Erythroblast (primary cell): Measurements from ENCODE around the gene CHRNA3.

Source experiments
- DNase-seq, 2 experiments: peaks; one replicate each; lab custom pipeline; 2025; lab: John Stamatoyannopoulos, UW
- GATA1 ChIP-seq: IDR thresholded peaks from 2 replicates; pipeline ENCODE4 v1.6.1; 2011; ENCODE audit warnings: low read depth, mild to moderate bottlenecking, control low read depth, low read length, moderate library complexity
- POLR2A ChIP-seq: IDR thresholded peaks from 2 replicates; pipeline ENCODE4 v1.6.1; 2011; ENCODE audit warnings: mild to moderate bottlenecking, low read length

Gene CHRNA3

GRCh38 chr15:78642331-78642730 is 21.5 kb upstream of the CHRNA3 start:
- no peak for TF ChIP-seq POLR2A
- no peak for TF ChIP-seq GATA1

GRCh38 chr15:78641749-78642275 is 21.0 kb upstream of the CHRNA3 start:
- no peak for TF ChIP-seq GATA1
- TF ChIP-seq POLR2A = no peak
- no peak for DNase-seq

More at GRCh38 chr15:78642331-78642730, 21.5 kb upstream of the CHRNA3 start:
- no peak for DNase-seq

GRCh38 chr15:78641102-78641748 is 20.4 kb upstream of the CHRNA3 start, which contains the start of gene CHRNB4:
CHRNB4 (minus strand) TSS chr15:78641210; CDS start chr15:78641133, 77 bp downstream.
- DNase-seq = no peak
- TF ChIP-seq GATA1 (no peak), POLR2A (no peak)

GRCh38 chr15:78640527-78641101 is 19.8 kb upstream of the CHRNA3 start:
- DNase-seq = no peak

GRCh38 chr15:78638658-78639314 is 18.0 kb upstream of the CHRNA3 start:
- peak; percentile 45 to 50 for DNase-seq
- no peak for TF ChIP-seq POLR2A

More at GRCh38 chr15:78640527-78641101, 19.8 kb upstream of the CHRNA3 start:
- TF ChIP-seq GATA1 = no peak
- TF ChIP-seq POLR2A = no peak

GRCh38 chr15:78637776-78638435 is 17.1 kb upstream of the CHRNA3 start:
- TF ChIP-seq POLR2A = no peak
- TF ChIP-seq GATA1 = no peak
- DNase-seq = no peak

- no peak for DNase-seq
- TF ChIP-seq POLR2A (no peak), GATA1 (no peak)
These were observed 15.6 kb upstream of the CHRNA3 start for GRCh38 chr15:78636378-78636859.

GRCh38 chr15:78635346-78635745 is 14.6 kb upstream of the CHRNA3 start:
- no peak for TF ChIP-seq GATA1
- no peak for TF ChIP-seq POLR2A
- no peak for DNase-seq

GRCh38 chr15:78634210-78635145 is 13.7 kb upstream of the CHRNA3 start:
- TF ChIP-seq GATA1 = no peak
- TF ChIP-seq POLR2A = no peak
- DNase-seq = no peak

- TF ChIP-seq POLR2A (no peak), GATA1 (no peak)
- no peak for DNase-seq
These were observed 12.6 kb upstream of the CHRNA3 start for GRCh38 chr15:78633348-78633747.

- no peak for DNase-seq
These were observed 10.3 kb upstream of the CHRNA3 start for GRCh38 chr15:78630886-78631633.

GRCh38 chr15:78629716-78630065 is 8.9 kb upstream of the CHRNA3 start:
- TF ChIP-seq POLR2A (no peak), GATA1 (no peak)
- no peak for DNase-seq

More at GRCh38 chr15:78630886-78631633, 10.3 kb upstream of the CHRNA3 start:
- TF ChIP-seq POLR2A (no peak), GATA1 (no peak)
